Colonic mucosa (tissue), 4 donors: ENCODE data around the gene SEC24C. TPM values are rescaled to one million over a fixed set of nuclear protein-coding genes. Genes with fewer than 3 reads are reported as not detected.
A peak's percentile ranks its signal among the peaks of the same experiment; 100 is the strongest.

Experiments used
- DNase-seq: peaks from one replicate; pipeline ENCODE4 v3.0.0-alpha.2; 2020
- H3K27ac ChIP-seq: fragments of 200-600 bp; one replicate; pipeline ENCODE4 v1.8.0; 2021
- H3K27me3 ChIP-seq: fragments of 200-600 bp; one replicate; pipeline ENCODE4 v1.8.0; 2021
- H3K36me3 ChIP-seq: fragments of 200-600 bp; one replicate; pipeline ENCODE4 v1.8.0; 2021
- H3K4me1 ChIP-seq: fragments of 200-600 bp; one replicate; pipeline ENCODE4 v1.8.0; 2021; ENCODE audit warnings: mild to moderate bottlenecking
- H3K4me3 ChIP-seq: fragments of 200-600 bp; one replicate; pipeline ENCODE4 v1.8.0; 2021
- H3K9ac ChIP-seq, 2 donors: one replicate each; pipeline ENCODE4 v1.7.0; 2013; ENCODE audit warnings: control low read depth in 2 of 2, low read depth in 2 of 2, low read length in 2 of 2
- H3K9me3 ChIP-seq: fragments of 200-600 bp; one replicate; pipeline ENCODE4 v1.8.0; 2021
- CTCF ChIP-seq: fragments of 200-600 bp; IDR thresholded peaks from one replicate; pipeline ENCODE4 v1.8.0; 2022; ENCODE audit warnings: antibody characterized with exemption, mild to moderate bottlenecking
- intact Hi-C: fragments of 100-400 bp; cut with DNase I; formaldehyde crosslinking; loops from one replicate; pipeline ENCODE4 v1.14.1; 2022
- total RNA-seq, 2 donors: library from RNA; stranded (reverse); fragmentation: NEBNext Ultra II Directional in 1 of 2; extraction: Animal tissue kit (Norgen Biotek cat#: 25700) in 1 of 2; gene quantifications; one replicate each; pipeline ENCODE4 v1.2.1, GENCODE V29; 2021
- donor health status: healthy.
- donor health status: DM: no; HTN: no; CAD: no.
- donor health status: DM: no; HTN: no; CAD: no.

SEC24C gene
- total RNA-seq, 2 donors from 2014 or later, result 66.0 to 94.8 TPM

GRCh38 chr10:73765066-73765465 lies 20.9 kb downstream of the SEC24C start:
- TF ChIP-seq CTCF, result no peak
- Histone ChIP-seq H3K9me3 (no peaks in the 10 kb centered on the region), H3K27me3 (no peaks in the 10 kb centered on the region), H3K4me3 (no peak overlapping the region), H3K4me1 (no peaks in the 10 kb centered on the region), H3K27ac (no peak overlapping the region), H3K9ac (no peak overlapping the region), H3K36me3 (peaks cover 56% of the 10 kb centered on the region)
- intact Hi-C loops, result no loop called here
- DNase-seq, result no peak

GRCh38 chr10:73768881-73769280 lies 24.7 kb downstream of the SEC24C start:
- intact Hi-C loops, result no loop called here
- no peaks in the 10 kb centered on the region for H3K9me3 ChIP-seq

GRCh38 chr10:73769396-73769795 lies 25.2 kb downstream of the SEC24C start:
- Histone ChIP-seq H3K4me3 (no peak overlapping the region), H3K27ac (no peak overlapping the region), H3K9ac (no peak overlapping the region), H3K9me3 (no peaks in the 10 kb centered on the region), H3K4me1 (peaks cover 3% of the 10 kb centered on the region), H3K36me3 (peaks cover 33% of the 10 kb centered on the region), H3K27me3 (no peaks in the 10 kb centered on the region)
- no peak for DNase-seq
- TF ChIP-seq CTCF, result no peak
- intact Hi-C loops, result no loop called here

More at GRCh38 chr10:73768881-73769280, 24.7 kb downstream of the SEC24C start:
- Histone ChIP-seq H3K27ac (no peak overlapping the region), H3K36me3 (peaks cover 37% of the 10 kb centered on the region), H3K27me3 (no peaks in the 10 kb centered on the region), H3K4me1 (peaks cover 3% of the 10 kb centered on the region), H3K4me3 (no peak overlapping the region), H3K9ac (no peak overlapping the region)
- TF ChIP-seq CTCF, result no peak
- no peak for DNase-seq

- DNase-seq, result peak; percentile 88
- intact Hi-C loops, result no loop called here
Measured at GRCh38 chr10:73771722-73772280, 27.6 kb downstream of the SEC24C start.

GRCh38 chr10:73772281-73773151 lies 28.3 kb downstream of the SEC24C start:
- Histone ChIP-seq H3K4me3 (peak overlapping the region; percentile 85), H3K9me3 (no peaks in the 10 kb centered on the region), H3K36me3 (peaks cover 14% of the 10 kb centered on the region), H3K9ac (peak overlapping the region; percentile 81 to 95), H3K27me3 (no peaks in the 10 kb centered on the region), H3K27ac (peak overlapping the region; percentile 97), H3K4me1 (peaks cover 11% of the 10 kb centered on the region)
- intact Hi-C loops, result no loop called here
- TF ChIP-seq CTCF, result no peak
- peak; percentile 87 for DNase-seq

More at GRCh38 chr10:73771722-73772280, 27.6 kb downstream of the SEC24C start:
- H3K9me3 ChIP-seq, result no peaks in the 10 kb centered on the region
- peak overlapping the region; percentile 85 for H3K4me3 ChIP-seq
- peaks cover 11% of the 10 kb centered on the region for H3K4me1 ChIP-seq
- H3K27ac ChIP-seq, result peak overlapping the region; percentile 97
- no peaks in the 10 kb centered on the region for H3K27me3 ChIP-seq
- H3K36me3 ChIP-seq, result peaks cover 14% of the 10 kb centered on the region
- H3K9ac ChIP-seq, result peak overlapping the region; percentile 81 to 95
- no peak for TF ChIP-seq CTCF
